ENCODE measurements around the gene SRP68. TPM values are rescaled to one million over a fixed set of nuclear protein-coding genes. Genes with fewer than 3 reads are reported as not detected.
A peak's percentile ranks its signal among the peaks of the same experiment; 100 is the strongest.
"Not testable (repeated sequence)": the region's sequence is repeated elsewhere in the genome, so short reads cannot be mapped to it uniquely, and the experiment has no call there.

SRP68 gene
- total RNA-seq, 1 donor from 2014 or later = 71.5 TPM

DNA sequence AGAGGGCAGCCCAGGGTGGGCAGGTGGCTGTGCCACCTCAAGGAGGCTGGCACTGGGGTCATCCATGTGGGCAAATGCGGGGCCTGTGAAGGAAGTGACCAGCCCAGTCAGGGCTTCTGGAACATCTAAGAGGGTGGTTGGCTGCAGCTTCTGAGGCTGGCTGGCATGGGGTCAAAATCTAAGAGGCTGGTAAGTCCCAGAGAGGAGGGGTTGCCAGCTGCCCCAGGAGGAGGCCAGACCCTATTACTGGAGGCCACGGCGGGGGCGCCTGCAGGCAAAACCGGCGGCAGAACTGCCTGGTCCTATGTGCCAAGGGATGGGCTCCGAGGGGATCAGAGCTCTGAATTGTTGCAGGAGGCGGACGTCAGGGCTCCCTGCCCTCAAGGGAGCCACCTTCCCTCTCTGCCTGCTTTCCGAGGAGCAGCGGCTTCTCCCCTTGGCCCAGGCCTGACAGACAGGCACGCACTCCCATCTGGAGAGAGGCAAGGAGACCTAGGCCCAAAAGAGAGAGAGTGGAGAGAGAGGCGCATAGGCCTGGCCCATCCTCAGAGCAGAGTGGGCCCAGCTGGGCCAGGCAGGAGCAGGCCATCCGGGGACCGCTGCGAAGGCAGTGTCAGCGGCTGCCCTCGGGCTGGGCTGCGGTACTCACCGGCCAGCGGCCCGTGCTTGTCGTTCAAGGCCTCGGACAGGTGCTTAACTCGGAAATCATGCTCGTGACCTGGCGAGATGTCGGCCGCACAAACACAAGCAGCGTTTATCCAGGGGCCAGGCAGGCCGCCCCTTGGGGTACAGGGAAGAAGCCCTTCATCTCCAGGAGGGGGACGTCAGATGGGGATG, 17.6 kb upstream of the SRP68 start:
- ATAC-seq = no peak

- ATAC-seq = no peak
Measured at GRCh38 chr17:76088868-76089576, 16.7 kb upstream of the SRP68 start.

- ATAC-seq = no peak
Measured at GRCh38 chr17:76088041-76088867, 15.9 kb upstream of the SRP68 start.

GRCh38 chr17:76087531-76087930, 15.2 kb upstream of the SRP68 start:
- ATAC-seq = no peak

- no peak for ATAC-seq
Measured at GRCh38 chr17:76086384-76086783, 14.1 kb upstream of the SRP68 start.

DNA sequence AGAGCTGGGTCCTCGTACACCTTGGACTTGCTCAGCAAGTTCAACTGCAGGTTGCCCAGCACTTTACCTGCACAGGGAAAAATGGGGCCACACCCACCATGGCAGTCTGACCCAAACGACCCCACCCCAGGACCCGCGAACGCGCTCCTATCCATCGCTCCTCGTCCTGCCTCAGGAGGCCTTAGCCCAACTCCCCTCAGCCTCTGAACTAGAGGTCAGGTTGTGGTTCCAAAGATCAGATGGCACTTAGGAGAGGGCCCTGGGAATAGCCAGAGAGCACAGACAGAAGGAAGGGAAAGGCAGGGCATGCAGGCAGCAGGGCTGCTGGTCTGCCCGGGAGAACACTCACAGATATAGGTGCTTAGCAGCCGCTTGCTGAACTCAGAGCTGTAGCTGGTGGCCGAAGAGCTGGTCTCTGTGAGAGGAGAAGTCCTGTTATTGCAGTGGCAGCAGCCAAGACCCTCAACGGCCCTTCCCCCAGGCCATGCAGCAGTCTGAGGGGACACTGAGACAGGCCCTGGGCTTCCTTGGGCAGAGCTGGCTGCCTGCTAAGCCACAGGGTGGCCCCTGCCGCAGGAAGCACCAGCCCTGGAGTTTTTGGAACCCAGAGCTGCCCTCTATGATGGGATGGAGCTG, 13.5 kb upstream of the SRP68 start:
- ATAC-seq = peak; percentile 27

DNA sequence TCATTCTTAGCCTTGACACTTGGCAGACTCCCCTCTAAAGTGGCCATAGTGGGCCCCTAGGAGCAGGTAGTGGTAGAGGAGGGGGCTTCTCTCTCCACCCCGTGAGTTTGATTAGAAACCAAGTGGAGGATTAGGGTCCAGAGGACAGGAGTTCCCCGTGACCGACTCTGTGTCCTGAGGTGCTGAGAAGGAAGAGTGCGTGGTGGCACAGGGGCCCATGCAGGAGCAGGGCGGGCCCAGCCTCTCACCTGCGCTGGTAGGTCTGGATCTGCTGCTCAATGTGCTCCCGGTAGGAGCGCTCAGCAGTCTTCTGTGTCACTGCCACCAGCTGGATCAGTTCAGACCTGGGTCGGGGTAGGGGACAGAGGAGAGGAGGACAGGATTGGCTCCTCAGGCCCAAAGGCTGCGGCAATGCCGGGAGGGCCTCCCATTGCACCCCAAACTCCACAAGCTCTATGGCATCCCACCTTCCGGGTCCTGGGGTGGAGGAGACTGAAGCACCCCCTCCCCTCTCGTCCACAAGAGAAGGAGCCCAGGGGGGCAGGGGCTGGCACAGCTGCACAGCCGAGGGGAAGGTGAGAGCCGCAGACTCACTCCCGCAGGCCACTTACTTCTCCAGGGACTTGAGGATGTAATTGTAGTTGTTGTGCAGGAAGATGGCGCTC, 12.9 kb upstream of the SRP68 start:
- no peak for ATAC-seq

- no peak for ATAC-seq
Measured at GRCh38 chr17:76083536-76084182, 11.3 kb upstream of the SRP68 start.

DNA sequence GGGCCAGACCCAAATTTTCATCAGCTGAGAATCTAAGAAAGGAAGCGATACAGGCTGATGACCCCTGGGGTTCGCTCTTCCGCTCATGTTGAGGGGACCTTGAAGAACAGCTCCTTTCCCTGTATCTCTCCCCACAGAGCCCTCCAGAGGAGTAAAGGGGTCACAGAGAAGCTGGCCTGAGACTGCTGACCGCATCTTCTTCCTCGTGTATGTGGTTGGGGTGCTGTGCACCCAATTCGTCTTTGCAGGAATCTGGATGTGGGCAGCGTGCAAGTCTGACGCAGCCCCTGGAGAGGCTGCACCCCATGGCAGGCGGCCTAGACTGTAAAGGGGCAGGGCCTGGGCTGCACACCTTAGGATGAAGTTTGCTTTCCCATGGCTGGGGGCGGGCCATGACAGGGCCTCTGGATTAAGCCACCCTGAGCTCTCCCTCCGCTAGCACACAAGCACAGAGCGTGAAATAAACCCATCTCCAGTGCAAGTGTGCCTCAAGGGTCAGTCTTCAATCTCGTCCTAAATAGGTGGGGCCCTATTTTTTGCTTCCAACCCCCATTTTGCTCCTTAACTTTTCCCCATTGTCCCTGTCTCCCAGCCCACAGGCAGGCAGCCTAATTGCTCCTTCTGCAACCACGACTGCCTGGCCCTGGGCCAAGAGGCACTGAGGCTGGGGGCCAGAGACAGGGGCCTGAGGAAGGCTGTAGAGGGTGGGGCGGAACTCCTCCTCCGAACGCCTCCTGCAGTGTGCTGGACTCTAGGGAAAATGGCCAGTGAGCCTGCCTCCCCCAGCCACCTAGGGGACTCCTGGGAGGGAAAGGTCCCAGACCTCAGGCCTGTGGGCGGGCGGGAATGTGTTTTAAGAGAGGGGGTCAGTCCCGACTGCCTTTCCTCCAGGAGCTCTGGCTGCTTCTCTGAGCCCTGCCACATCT, 10.3 kb upstream of the SRP68 start:
- ATAC-seq = no peak

DNA sequence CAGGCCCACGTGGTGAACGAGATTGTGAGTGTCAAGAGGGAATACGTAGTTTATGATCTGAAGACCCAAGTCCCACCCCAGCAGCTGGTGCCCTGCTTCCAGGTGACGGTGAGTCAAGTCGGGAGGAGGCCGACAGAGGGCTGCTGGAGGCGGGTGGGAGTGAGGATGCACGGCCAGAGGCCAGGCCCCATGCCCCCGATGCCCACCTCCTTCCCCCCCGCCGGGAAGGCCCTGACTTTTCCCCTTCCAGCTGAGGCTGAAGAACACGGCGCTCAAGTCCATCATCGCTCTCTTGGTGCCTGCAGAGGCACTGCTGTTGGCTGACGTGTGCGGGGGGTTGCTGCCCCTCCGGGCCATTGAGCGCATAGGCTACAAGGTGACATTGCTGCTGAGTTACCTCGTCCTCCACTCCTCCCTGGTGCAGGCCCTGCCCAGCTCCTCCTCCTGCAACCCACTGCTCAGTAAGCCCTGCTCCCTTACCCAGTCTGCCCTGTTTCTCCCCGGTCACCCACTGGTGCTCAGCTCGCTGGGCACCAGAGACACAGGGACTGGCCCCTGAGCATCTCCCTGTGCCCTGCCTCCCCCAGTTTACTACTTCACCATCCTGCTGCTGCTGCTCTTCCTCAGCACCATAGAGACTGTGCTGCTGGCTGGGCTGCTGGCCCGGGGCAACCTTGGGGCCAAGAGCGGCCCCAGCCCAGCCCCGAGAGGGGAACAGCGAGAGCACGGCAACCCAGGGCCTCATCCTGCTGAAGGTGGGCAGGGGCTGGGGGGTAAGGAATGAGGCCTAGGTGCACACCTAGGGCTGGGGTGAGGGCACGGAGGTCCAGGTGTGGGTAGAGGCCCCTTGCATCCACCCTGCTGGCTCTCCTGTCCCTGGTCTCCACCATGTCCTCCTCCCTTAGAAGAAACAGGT, 9.2 kb upstream of the SRP68 start:
- ATAC-seq = no peak

DNA sequence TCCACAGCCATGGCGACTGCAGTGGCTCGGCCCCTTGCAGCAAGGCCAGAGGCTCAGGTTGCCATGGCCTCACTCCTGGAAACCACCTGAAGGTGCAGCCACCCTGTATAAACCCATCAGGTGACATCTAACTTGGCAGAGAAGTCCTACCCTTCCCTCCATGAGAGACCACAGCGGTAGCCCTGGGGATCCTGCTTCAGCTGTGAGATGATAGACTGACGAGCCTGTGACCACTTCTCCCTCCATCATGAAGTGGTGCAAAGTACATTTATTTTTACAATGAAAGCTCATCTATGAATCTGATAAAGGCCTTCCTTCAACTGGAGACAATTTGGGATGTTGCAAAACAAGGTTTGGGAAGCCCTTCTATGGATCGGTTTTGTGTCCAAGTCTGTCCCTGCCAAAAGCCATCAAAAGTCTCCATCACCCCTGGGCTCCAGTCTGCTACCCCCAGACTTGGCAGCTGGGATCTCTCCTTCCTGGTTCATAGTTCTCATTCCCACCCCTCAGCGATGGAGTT, 8.5 kb upstream of the SRP68 start:
- no peak for ATAC-seq

DNA sequence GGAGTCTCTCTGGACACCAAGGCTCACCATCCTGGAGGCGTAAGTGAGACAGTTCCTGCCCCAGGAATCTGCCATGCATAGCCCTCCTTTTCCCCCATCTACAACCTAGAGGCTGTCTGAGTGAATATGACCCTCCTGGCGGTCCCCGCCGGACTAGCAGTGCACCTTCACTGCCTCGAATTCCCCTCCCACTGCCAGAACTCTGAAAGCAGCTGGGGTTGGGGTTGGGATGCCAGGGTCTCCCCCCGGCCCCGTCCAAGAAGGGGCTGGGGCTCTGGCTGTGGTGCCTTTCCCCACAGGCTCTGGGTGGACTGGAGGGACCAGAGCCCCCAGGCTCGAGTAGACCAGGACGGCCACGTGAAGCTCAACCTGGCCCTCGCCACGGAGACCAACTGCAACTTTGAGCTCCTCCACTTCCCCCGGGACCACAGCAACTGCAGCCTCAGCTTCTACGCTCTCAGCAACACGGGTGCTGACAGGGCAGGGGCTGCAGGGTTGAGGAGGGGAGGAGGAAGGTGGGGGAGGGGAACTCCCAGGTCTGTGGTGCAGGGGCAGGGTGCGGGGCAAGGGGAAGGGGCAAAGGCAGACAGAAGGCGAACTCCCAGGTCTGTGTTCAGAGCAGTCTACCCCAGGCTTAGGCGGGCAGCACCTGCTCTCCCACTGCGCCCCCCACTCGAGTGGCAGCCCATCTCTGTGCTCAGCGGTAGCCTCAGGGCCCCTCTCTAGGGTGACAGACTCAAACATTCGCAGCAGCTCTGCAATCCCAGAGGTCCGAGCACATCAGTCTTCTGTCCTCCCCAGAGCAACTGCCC, 7.8 kb upstream of the SRP68 start:
- no peak for ATAC-seq

DNA sequence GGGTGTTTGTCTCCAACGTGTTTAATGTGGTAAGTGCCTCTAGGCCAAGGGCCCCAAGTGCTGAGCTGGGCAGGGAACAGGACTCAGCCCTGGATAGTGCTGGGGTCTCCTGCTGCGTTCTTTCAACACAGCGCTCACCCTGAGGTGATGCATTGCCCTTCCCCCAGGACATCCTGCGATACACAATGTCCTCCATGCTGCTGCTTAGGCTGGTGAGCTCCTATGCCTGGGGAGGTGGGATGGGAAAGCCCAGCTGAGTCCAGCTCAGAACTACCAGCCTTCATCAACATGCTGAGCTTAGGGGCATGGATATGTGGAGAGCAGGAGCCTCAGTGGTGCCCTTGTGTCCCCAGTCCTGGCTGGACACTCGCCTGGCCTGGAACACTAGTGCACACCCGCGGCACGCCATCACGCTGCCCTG, 7.2 kb upstream of the SRP68 start:
- ATAC-seq = peak; percentile 1

- ATAC-seq = no peak
Measured at GRCh38 chr17:76078860-76079534, 6.7 kb upstream of the SRP68 start, which contains the start of gene ZACN. ZACN (plus strand) TSS chr17:76079182; CDS start chr17:76079265, 83 bp downstream.

DNA sequence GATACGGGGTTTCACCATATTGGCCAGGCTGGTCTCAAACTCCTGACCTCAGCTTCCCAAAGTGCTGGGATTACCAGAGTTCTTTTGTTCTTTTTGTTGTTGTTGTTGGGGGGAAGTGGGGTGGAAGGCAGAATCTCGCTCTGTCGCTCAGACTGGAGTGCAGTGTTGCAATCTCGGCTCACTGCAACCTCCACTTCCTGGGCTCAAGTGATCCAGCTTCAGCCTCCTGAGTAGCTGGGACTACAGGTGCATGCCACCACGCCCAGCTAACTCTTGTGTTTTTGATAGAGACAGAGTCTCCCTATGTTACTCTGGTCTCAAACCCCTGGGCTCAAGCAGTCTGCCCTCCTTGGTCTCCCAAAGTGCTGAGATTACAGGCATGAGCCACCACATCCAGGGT, 6.1 kb upstream of the SRP68 start:
- not testable (repeated sequence) for ATAC-seq

DNA sequence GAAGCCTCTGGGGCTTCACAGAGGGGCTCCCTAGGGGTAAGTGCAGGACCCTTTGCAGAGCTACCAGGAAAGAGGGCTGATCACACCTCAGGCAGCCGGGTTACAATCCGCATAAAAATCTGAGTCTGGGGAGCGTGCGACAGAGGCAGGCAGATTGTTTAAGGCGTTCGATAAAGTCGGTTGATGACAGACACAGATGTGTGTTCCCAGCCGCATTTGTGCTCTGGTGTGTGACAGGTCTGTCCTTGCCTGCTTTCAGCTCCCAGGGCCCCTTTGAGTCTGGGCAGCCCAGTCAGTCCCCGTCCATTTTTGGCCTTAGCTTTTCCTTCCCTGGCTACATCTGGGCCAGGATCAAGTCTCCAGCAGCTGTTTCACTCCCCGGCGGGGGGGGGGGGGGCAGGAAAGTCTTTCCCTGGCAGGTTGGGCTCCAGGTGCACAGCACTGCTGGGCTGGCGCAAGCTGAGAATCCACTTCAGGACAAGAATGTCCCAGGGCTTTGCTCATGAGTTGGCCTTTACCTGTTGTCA, 5.3 kb upstream of the SRP68 start:
- ATAC-seq = no peak

Data from esophagus mucosa (tissue), 1 donor.